Endothelial cell (in vitro differentiated cells): ENCODE measurements around the gene ANKMY1. TPM values are rescaled to one million over a fixed set of nuclear protein-coding genes. Genes with fewer than 3 reads are reported as not detected.
"Not testable (repeated sequence)": the region's sequence is repeated elsewhere in the genome, so short reads cannot be mapped to it uniquely, and the experiment has no call there.

Source experiments
- DNase-seq: peaks from one replicate; pipeline ENCODE4 v3.0.0; 2021; ENCODE audit warnings: low spot score
- H3K27ac Mint-ChIP-seq: one replicate; pipeline ENCODE4 v1.8.0; 2021; ENCODE audit warnings: mixed read lengths, inconsistent platforms; ENCODE audit not compliant: unreplicated experiment
- H3K27me3 Mint-ChIP-seq: one replicate; pipeline ENCODE4 v1.8.0; 2021; ENCODE audit warnings: mild to moderate bottlenecking, moderate library complexity, mixed read lengths, inconsistent platforms; ENCODE audit not compliant: unreplicated experiment
- H3K36me3 Mint-ChIP-seq: one replicate; pipeline ENCODE4 v1.8.0; 2021; ENCODE audit warnings: mild to moderate bottlenecking, low read depth, mixed read lengths, inconsistent platforms; ENCODE audit not compliant: unreplicated experiment
- H3K4me1 Mint-ChIP-seq: one replicate; pipeline ENCODE4 v1.8.0; 2021; ENCODE audit warnings: mild to moderate bottlenecking, mixed read lengths, inconsistent platforms; ENCODE audit not compliant: unreplicated experiment
- H3K4me3 Mint-ChIP-seq: one replicate; pipeline ENCODE4 v1.8.0; 2021; ENCODE audit warnings: mild to moderate bottlenecking, mixed read lengths, inconsistent platforms; ENCODE audit not compliant: unreplicated experiment
- H3K9me3 Mint-ChIP-seq: one replicate; pipeline ENCODE4 v1.8.0; 2021; ENCODE audit warnings: mixed read lengths, inconsistent platforms; ENCODE audit not compliant: unreplicated experiment
- total RNA-seq: library from RNA; stranded (reverse); fragmentation: NEBNext Ultra II Directional; extraction: Animal tissue kit (Norgen Biotek cat#: 25700); gene quantifications from one replicate; pipeline ENCODE4 v1.2.1, GENCODE V29; 2021; ENCODE audit not compliant: unreplicated experiment
- TF ChIP-seq, protein P1 (sequence below): fragments of 200-600 bp; sonication (generic); IDR thresholded peaks from one replicate; pipeline ENCODE4 v1.5.0; 2021; ENCODE audit warnings: antibody characterized with exemption; ENCODE audit not compliant: unreplicated experiment

The ANKMY1 gene
- total RNA-seq, 1 donor from 2014 or later = 5.6 TPM

- peaks cover 34% of the 10 kb centered on the region for H3K9me3 Mint-ChIP-seq
- no peak overlapping the region for H3K4me3 Mint-ChIP-seq
- no peak overlapping the region for H3K27ac Mint-ChIP-seq
- peaks cover 26% of the 10 kb centered on the region for H3K27me3 Mint-ChIP-seq
- no peak for DNase-seq
- TF ChIP-seq, protein P1, sequence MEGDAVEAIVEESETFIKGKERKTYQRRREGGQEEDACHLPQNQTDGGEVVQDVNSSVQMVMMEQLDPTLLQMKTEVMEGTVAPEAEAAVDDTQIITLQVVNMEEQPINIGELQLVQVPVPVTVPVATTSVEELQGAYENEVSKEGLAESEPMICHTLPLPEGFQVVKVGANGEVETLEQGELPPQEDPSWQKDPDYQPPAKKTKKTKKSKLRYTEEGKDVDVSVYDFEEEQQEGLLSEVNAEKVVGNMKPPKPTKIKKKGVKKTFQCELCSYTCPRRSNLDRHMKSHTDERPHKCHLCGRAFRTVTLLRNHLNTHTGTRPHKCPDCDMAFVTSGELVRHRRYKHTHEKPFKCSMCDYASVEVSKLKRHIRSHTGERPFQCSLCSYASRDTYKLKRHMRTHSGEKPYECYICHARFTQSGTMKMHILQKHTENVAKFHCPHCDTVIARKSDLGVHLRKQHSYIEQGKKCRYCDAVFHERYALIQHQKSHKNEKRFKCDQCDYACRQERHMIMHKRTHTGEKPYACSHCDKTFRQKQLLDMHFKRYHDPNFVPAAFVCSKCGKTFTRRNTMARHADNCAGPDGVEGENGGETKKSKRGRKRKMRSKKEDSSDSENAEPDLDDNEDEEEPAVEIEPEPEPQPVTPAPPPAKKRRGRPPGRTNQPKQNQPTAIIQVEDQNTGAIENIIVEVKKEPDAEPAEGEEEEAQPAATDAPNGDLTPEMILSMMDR = no peak
- peaks cover 51% of the 10 kb centered on the region for H3K36me3 Mint-ChIP-seq
- peaks cover 3% of the 10 kb centered on the region for H3K4me1 Mint-ChIP-seq
Observed at GRCh38 chr2:240524963-240525718, 32.6 kb downstream of the ANKMY1 start.

DNA sequence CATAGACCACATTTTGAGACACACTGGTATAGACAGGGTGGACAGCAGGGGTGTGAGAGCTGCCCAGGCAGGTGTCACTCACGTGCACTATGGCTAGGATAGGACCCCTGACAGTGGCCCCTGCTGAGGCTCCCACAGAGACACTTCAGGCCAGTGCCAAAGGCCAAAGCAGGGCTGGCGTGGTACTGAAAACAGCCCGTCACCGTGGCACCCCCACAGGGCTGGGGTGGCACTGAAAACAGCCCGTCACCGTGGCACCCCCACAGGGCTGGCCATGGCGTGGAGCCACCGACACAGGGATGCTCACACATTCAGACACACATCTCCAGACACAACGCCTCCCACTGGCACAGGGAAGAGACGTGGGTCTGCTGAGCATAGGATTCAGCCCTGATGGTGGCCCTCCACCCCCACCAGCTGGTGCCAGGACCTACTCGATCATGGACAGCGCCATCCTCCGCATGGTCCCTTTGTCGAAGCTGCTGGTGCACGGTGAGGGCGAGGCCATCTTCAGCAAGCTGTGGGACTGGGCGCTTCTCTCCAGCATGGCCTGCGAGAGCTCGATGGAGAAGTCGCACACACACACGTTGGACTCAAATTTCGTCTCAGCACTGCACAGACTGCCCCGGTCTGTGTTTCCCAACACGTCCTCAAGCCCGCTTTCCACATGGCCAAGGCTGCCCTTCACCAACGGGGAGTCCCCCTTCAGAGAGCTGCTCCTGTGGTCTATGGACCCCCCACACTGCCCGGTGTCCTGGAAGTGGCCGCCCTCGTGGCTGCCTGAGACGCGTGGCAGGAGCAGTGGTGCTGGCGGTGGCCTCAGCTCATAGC, 34.1 kb downstream of the ANKMY1 start:
- Mint-ChIP-seq H3K4me3 (peak overlapping the region; percentile 77), H3K27ac (no peak overlapping the region), H3K36me3 (peaks cover 48% of the 10 kb centered on the region), H3K9me3 (peaks cover 34% of the 10 kb centered on the region), H3K27me3 (peaks cover 25% of the 10 kb centered on the region), H3K4me1 (peaks cover 3% of the 10 kb centered on the region)
- no peak for DNase-seq
- TF ChIP-seq, protein P1 = no peak

DNA sequence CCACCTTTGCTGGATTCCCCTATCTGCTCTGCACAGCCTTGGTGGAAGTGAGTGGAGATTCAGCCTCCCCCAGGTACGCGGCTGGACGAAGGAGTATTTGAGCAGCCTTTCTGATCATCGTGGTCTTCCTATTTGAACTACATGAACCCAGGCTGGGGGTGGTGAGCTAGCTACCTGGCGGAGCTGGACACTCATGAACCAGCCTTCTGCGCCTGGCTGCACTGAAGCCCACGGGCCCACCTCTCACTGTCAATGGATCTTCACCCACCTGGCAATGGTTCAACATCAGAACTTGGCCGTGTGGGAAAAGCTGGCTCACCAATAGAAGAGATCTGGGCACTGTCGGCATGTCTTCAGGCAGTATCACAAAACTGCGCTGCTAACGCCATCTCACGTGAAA, 35.4 kb downstream of the ANKMY1 start:
- H3K27ac Mint-ChIP-seq = no peak overlapping the region
- peaks cover 7% of the 10 kb centered on the region for H3K4me1 Mint-ChIP-seq
- H3K36me3 Mint-ChIP-seq = peaks cover 45% of the 10 kb centered on the region
- DNase-seq = no peak
- H3K4me3 Mint-ChIP-seq = peak overlapping the region; percentile 48
- TF ChIP-seq, protein P1 = no peak
- peaks cover 22% of the 10 kb centered on the region for H3K27me3 Mint-ChIP-seq
- H3K9me3 Mint-ChIP-seq = peaks cover 30% of the 10 kb centered on the region

- H3K9me3 Mint-ChIP-seq = peaks cover 25% of the 10 kb centered on the region
- peaks cover 17% of the 10 kb centered on the region for H3K27me3 Mint-ChIP-seq
- H3K36me3 Mint-ChIP-seq = peaks cover 40% of the 10 kb centered on the region
- not testable (repeated sequence) for H3K4me1 Mint-ChIP-seq, DNase-seq, H3K27ac Mint-ChIP-seq, H3K4me3 Mint-ChIP-seq
Observed at GRCh38 chr2:240521885-240522284, 35.9 kb downstream of the ANKMY1 start.

DNA sequence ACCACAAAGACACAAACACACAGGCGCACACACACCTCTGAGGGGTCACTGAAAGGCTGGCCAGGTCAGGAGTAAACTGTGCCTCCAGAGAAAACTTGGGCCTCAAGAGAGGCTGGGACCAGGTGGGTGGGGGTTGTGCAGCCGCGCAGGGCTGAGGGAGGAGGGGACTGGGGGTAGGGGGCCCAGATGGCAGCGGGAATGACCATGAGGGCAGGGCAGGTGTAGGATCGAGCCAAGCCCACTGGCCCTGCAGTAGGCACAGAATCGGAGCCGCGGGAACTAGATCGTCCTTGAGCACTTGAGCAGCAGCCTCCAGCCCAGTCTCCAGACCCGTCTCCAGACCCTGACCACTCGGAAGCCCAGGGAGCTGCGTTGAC, 36.8 kb downstream of the ANKMY1 start:
- Mint-ChIP-seq H3K4me1 (peaks cover 7% of the 10 kb centered on the region), H3K4me3 (no peak overlapping the region), H3K36me3 (peaks cover 34% of the 10 kb centered on the region), H3K27me3 (peaks cover 15% of the 10 kb centered on the region), H3K9me3 (peaks cover 20% of the 10 kb centered on the region), H3K27ac (peak overlapping the region; percentile 39)
- no peak for DNase-seq
- TF ChIP-seq, protein P1 = no peak
